ENCODE data around the gene MIPEP.
"Not testable (repeated sequence)": the region's sequence is repeated elsewhere in the genome, so short reads cannot be mapped to it uniquely, and the experiment has no call there.

Gene MIPEP

DNA sequence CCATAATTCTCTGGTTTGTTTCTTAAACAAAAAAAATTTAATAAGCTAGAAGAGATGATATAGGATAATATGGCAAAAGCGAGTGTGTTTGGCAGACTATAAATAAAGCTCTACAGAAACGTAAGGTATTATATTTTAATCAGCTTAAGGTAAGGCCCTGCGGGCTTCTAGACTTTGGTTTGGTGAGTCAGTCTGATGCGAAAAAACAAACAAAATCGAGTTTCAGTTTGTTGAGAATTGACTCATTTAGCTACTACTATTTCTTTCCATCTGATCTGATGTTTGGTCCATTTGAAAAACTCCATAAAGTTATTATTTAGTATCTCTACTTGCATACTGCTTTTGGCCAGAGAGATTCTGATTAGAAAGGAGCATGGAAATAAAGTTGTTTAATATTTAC lies 138.0 kb downstream of the MIPEP start:
- in situ Hi-C loops (cut with MboI; ENCODE audit: low sequenced_read_pairs) = no loop called here

DNA sequence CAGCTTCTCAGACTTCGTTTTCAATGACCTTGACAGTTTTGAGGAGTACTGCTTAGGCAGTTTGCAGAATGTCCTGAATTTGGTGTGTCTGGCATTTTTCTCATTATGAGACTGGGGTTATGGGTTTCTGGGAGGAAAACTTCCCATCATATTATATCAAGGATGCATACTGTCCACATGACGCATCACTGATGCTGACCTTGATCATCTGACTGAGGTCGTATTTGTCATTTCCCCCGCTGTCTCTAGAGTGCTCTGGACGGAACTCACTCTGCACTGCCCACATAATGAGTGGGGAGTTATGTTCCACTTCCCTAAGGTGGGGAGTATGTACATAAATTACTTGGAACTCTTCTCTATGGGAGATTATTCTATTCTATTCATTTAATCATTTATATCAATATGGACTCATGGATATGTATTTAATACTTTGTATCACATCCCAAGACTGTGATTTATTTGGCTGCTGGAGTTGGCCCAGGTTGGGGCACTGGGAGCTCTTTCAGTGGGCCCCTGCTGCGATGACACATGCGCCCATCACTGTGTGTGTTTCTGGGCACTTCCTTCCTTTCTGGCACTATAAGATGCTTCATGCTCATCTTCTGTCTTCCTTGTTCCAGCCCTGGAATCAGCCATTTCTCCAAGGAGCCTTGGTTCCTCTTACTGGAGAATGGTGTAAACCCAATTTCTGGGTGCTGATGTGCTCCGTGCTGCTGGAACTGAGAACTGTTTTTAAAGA lies 138.6 kb downstream of the MIPEP start:
- in situ Hi-C loops (cut with MboI; ENCODE audit: low sequenced_read_pairs) = no loop called here

DNA sequence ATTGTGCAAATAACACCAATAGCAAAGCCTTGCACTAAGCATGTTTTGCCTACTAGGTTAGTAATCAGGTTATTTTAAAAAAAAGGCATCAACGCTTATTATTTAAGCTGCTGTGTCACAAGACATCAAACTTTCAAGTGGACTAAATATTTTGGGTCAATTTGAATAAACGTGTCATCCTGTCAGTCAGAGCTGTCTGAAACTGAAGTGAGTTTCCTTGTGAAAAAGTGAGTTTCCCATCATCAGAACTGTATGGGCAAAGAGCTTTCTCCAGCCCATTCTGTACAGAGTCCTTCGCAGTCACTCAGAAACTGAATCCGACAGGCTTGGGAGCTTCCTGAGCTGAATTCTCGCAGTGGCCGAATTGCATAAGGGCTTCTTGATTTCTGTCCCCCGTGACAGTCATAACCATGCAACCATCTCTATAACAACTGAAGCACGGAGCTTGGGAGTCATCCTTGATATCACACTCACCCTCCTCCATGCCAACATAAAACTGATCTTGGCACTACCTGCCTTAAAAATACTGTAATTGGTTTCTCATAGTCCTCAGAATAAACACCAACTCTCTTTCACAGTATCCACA lies 139.8 kb downstream of the MIPEP start:
- in situ Hi-C loops (cut with MboI; ENCODE audit: low sequenced_read_pairs) = no loop called here

DNA sequence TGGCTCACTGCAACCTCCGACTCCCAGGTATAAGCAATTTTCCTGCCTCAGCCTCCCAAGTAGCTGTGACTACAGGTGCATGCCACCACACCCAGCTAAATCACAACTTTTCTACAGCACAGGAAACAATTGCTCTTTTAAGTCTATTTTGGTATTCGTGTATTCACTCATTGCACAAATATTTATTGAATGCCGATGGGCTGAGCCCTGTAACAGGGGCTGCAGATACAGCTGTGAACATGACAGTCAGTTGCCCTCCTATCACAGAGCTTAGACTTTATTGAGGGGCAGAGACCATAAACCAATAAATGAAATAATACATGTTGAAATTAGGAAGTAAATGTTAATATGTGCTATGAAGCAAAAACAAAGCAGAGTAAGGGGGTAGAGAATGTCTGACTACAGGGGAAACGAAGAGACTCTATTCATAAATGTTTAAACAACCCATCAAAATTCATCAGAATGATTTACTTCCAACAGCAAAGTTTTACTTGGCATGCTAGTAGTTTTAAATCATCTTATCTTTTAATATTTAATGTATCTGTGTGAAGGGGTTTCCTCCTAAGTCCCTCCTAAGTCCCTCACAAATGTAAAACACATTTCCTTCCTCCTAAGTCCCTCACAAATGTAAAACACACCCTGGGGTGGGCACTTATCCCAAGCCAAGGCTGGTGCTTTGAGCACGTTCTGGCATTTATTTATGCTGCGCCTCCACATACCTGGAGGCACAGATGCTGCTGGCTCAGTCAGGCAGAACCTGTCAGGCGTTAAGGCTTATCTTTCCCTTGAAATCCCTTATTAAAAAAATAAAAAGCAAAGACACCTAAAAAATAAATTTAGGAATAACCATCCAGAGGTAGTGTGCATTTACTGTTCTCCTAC lies 140.8 kb downstream of the MIPEP start:
- in situ Hi-C loops (cut with MboI; ENCODE audit: low sequenced_read_pairs) = no loop called here

DNA sequence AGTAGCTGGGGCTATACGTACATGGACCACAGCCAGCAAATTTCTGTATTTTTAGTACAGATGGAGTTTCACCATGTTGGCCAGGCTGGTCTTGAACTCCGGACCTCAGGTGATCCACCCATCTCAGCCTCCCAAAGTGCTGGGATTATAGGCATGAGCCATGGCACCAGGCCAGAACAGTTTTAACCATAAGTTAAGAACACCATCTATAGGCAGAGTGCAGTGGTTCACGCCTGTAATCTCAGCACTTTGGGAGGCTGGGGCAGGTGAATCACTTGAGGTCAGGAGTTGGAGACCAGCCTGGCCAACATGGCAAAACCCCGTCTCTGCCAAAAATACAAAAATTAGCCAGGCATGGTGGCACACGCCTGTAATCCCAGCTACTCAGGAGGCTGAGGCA lies 143.1 kb downstream of the MIPEP start:
- in situ Hi-C loops (cut with MboI; ENCODE audit: low sequenced_read_pairs) = not testable (repeated sequence)

DNA sequence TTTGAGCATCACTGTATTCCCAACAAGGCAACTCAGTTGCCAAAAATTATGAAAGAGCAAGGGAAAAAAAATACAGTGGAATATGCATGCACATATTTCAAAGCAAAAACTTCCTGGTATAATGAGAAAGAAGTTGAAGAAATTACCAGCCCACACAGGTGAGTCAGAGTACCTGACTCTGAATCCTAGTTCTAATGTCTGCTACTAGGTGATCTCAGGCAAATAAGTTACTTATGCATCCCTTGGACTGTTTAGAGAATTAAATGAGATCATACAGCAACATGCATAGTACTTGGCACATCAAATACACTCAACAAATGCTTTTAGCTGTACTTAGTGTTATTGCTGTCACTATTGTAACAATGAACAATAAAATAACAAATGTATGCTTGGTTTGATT lies 144.9 kb downstream of the MIPEP start:
- in situ Hi-C loops (cut with MboI; ENCODE audit: low sequenced_read_pairs) = no loop called here

DNA sequence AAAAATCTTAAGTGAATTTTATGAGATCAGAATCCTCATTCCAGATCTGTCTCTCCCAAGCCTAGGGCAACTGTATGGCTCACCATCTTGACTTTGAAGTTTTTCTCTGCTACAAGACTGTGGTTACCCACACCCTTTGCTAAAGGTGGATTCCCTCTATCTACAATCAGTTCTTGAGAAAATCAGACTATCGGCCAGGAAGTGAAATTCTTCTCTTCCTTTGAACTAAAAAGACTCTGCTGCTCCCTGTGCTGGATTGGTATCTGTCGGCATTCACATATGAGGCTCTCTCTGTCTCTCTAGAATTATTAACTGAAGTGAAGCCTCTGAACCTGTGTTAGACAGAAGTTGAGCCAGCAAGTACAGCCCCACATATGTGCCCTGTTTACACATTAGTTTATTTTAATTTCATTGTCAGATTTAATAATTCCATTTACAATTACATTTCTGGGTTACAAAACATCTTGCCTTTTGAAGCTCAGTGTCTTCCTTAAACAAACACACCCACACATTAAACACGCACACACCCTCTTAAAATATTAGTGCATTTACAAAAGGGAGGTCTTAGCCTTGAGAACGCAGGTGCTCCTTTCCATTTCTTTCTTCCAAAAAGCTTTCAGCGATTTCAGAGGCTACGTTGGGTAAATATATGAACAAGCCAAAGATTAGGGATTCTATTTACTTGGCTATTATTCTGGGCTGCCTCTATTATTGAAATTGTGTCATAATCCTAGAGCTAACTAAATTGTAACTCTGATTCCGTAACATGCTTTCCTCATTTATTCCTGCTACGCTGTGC lies 145.7 kb downstream of the MIPEP start:
- in situ Hi-C loops (cut with MboI; ENCODE audit: low sequenced_read_pairs) = no loop called here

DNA sequence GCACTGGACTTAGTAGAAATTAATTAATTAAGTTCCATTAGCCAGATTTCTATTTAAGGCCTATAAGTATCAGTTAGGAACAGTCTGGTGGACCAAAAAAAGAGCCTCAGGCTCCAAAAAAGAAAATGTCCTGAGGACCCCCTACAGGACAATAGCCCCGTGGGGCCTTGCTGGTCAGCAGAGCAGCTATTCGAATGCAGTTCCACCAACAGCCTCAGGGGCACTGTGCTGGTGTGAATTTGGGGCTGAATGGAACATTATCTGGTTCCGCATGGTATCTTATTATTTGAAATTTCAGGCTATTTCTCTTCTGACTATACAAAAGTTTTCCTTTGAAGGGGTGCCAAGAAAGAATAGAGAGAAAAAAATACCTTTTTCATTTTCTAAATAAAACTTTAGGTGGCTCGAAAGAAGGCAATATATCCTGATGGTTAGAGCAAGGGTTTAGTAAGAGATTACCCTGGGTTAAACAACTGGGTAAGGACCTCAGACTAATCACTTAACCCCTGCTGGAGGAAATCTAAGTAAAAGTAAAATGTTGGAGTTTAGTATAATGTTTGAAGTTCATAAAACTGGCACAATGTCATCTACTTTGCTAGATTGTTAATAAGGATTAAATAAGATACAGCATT lies 147.2 kb downstream of the MIPEP start:
- in situ Hi-C loops (cut with MboI; ENCODE audit: low sequenced_read_pairs) = no loop called here

DNA sequence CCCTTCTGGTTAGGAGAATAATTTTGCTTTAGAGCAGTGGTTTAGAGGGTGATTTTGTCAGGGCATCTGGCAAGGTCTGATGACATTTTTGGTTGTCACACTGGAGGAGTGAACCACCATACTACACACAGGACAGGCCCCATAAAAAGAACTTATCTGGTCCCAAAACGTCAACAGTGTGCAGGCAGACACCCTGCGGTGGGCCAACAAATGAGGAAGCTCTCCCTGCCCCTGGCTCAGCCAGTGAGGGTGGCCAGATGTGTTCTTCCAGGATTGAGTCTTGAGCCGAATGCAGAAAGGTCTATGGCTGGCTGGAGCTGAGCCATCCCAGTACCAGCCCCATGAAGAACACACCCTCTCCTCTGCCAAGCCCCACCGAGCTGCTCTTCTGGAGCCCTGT lies 149.2 kb downstream of the MIPEP start:
- in situ Hi-C loops (cut with MboI; ENCODE audit: low sequenced_read_pairs) = no loop called here

DNA sequence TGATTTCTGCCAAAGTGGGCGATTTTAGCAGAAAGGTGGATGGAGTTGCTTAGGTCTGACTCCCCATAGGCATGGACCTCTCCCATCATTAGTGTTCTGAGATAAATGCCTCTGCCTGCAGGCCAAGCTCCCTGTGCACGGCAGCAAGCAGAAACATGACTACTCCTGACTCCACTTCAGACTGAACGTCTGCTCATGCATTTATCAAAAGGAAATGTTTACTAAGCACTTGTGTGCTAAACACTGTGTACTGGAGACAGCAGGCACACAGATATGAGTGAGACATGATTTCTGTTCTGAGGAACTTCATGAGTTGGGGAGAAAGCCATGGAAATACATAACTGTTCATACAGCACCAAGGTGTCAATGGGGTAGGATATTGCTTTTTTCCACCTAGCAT lies 149.6 kb downstream of the MIPEP start:
- in situ Hi-C loops (cut with MboI; ENCODE audit: low sequenced_read_pairs) = no loop called here

DNA sequence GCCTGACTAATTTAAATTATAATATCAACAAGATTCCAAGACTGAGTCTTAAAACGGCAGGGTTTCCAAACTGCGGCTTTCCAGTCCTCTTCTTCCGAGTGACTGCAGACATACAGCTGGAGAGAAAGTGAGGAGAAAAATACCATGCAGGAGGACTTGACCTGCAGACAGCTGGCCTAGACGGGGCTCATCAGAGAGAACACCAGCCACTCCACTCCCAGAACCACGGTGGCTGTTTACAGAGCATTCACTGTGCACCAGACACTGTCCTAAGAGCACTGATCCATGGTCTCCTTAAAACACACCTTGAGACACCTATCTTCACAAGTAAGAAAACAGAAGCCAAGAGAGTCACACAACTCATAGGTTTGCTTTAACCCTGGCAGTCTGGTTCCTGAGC lies 152.7 kb downstream of the MIPEP start:
- in situ Hi-C loops (cut with MboI; ENCODE audit: low sequenced_read_pairs) = no loop called here

DNA sequence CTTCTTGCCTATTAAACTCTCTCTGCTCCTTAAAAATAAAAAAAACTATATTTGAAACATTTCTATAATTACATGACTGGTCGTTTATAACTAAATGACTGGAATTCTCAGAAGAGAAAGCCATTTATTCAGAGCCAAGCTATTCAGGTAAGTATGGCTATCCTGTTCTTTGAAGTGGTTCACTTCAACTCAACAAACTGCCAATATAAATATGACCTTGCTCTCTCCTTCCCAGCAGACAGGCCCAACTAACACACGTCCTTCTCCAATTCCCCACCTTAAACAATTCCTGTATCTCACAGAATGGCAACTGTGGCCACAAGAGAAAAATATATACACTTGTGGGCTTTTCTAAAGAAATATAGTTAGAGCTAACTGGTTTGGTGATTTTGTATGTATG lies 153.9 kb downstream of the MIPEP start:
- in situ Hi-C loops (cut with MboI; ENCODE audit: low sequenced_read_pairs) = no loop called here

DNA sequence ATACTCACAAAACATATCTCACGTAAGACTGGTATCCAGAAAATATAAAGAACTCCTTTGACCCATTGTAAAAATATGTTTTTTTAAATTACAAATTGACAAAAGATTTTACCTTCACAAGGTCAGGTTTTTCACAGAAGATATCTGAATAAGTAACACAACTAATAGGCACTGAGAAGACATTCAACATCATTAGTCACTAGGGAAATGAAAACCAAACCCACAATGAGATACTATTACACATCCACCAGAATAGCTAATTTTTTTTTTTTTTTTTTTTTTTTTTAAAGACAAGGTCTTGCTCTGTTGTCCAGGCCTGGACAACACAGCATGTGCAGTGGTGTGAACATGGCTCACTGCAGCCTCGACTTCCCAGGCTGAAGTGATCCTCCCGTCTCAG lies 157.5 kb downstream of the MIPEP start:
- in situ Hi-C loops (cut with MboI; ENCODE audit: low sequenced_read_pairs) = no loop called here

DNA sequence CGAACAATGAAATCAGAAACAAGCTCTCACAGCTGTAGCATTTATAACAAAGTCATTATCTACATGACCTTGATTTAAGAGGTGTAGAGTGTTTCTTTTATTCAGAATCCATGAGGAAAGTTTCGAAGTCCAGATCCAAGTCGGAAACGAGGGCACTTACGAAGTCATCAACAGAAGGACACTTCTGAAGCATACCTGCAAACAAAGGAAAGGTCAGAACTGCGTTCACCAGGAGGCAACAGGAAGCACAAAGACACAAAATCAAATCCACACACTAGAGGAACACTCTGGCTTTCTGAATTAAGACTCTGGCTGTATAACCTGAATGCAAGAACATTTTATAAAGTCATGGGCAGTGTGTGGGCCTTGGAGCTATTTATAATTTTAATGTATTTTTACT lies 158.9 kb downstream of the MIPEP start:
- in situ Hi-C loops (cut with MboI; ENCODE audit: low sequenced_read_pairs) = no loop called here

DNA sequence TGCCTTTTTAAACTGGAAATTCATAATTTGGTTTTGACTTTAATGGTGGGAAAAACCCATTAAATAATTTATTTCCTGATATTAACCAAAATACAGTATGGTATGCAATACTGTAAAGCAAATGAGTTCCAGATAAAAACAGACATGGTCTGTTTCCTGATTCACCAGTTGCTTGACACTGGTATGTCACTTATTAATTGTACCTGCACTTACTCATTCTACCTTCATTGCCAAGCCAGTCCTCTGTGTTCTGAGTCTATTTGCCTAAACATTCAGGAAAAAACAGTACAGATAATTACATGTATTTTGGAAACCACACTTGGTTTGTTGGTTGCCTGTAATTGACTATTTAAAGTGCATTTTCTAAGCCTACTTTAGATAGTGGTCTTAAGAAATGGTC lies 159.7 kb downstream of the MIPEP start:
- in situ Hi-C loops (cut with MboI; ENCODE audit: low sequenced_read_pairs) = no loop called here

DNA sequence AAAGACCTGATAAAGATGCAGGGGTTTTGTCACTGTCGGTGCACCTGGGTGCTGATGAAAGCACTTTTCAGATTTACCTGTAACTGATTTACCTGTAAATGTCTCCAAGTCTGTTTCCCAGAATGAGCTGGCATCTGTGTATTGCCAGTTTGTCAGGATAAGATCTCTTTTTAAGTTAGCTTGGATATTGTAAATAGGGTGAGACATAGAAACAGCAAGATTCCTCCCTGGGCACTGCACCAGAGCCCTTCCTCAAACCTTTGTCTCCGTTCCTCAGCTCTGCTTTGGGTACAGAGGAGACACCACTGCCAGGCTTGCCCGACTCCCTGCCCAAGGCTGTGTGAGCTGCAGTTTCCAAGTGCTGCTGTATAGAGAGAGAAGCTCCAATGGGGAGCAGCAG lies 160.4 kb downstream of the MIPEP start:
- in situ Hi-C loops (cut with MboI; ENCODE audit: low sequenced_read_pairs) = no loop called here

DNA sequence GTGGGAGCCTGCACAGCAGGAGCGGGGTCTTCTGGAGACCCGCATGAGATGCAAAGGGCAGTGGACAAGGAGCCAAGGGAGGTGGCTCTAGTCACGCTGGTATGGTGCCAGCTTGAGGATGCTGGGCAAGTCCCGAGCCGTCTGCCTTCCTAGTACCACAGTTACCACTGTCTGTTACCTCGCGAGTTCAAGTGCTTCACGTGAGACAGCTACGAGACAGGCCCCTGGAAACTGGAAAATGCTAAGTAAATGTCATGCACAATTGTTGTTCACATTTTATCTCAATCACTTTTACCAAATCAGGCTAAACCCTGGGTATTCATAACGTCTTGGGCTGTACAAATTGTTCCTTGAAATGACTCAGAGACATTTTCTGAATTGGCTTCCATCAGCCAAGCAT lies 163.3 kb downstream of the MIPEP start:
- in situ Hi-C loops (cut with MboI; ENCODE audit: low sequenced_read_pairs) = no loop called here

DNA sequence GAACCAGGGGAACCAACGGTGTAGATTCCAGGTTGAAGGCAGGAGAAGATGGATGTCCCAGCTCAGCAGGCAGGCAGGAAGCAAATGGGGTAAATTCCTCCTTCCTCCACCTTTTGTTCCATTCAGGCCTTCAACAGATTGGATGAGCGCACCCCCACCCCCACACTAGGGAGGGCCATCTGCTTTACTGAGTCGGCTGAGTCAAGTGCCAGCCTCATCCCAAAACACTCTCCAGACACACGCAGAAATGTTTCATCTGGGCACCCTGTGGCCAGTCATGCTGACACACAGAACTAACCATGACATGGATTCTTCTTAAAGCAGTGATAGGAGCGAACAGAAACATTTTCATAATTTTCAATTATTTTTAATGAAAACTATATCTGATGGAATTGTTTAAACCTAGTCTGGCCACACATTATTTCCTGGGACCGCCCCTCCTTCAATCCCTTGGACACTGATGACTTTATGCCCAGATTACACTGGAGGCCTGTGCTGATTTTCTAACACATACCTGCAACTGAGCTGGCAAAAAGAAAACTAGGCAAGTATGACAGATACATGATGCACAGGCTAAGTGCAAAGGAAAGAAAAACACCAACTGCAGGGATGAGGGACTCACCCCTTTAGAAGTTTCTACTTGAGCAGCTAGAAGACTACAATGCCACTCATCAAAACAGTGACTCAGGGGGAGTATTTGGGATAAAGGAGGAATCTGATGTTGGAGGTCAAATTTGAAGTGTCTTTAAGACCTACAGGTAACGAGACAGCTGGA lies 164.8 kb downstream of the MIPEP start:
- in situ Hi-C loops (cut with MboI; ENCODE audit: low sequenced_read_pairs) = no loop called here

DNA sequence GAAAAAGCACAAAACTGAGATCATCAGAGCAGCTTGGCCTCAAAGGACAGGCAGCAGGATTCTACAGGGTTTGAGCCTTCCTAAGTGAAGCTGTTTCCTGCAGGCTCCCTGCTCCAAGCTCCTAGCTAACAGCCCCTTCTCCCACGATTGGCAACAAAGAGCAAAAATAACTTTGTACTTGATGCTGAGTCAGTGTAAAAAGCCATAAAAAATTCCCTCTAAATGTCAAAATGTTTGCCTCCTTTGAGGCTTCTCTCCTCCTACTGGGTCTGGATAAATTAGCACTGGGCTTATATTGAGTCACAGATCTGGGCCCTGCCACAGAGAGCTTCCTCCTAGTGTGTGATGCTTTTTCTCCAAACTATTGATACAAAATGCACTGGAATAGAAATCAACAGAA lies 165.7 kb downstream of the MIPEP start:
- in situ Hi-C loops (cut with MboI; ENCODE audit: low sequenced_read_pairs) = no loop called here
